Tibial nerve (tissue), 4 donors: Measurements from ENCODE around the gene TNS3. TPM values are rescaled to one million over a fixed set of nuclear protein-coding genes. Genes with fewer than 3 reads are reported as not detected.

ENCODE experiments used
- DNase-seq, 2 donors: peaks; one replicate each; pipeline ENCODE4 v3.0.0-alpha.2; 2019; ENCODE audit warnings: low spot score in 2 of 2
- H3K27ac ChIP-seq, 4 donors: fragments of 200-600 bp; sonication (generic) in 3 of 4; one replicate each; pipeline ENCODE4 v1.5.1; 2017 to 2019; ENCODE audit warnings: mild to moderate bottlenecking in 1 of 4
- H3K27me3 ChIP-seq, 2 donors: fragments of 200-600 bp; sonication (generic) in 1 of 2; one replicate each; pipeline versions ENCODE4 v1.5.1 to v1.6.0; 2017 to 2019
- H3K36me3 ChIP-seq, 3 donors: fragments of 200-600 bp; sonication (generic); one replicate each; pipeline ENCODE4 v1.5.1; 2018 to 2019
- H3K4me1 ChIP-seq, 4 donors: fragments of 200-600 bp; sonication (generic) in 3 of 4; one replicate each; pipeline ENCODE4 v1.5.1; 2017 to 2019
- H3K4me3 ChIP-seq, 4 donors: fragments of 200-600 bp; sonication (generic) in 3 of 4; one replicate each; pipeline ENCODE4 v1.5.1; 2017 to 2019; ENCODE audit warnings: mild to moderate bottlenecking in 1 of 4, moderate library complexity in 1 of 4
- H3K9me3 ChIP-seq, 4 donors: fragments of 200-600 bp; sonication (generic) in 3 of 4; one replicate each; pipeline ENCODE4 v1.5.1; 2017 to 2019
- CTCF ChIP-seq, 5 experiments: fragments of 200-600 bp in 3 of 5; fragments of 450-650 bp in 2 of 5; sonication (generic) in 3 of 5; IDR thresholded peaks; one replicate each; pipeline ENCODE4 v1.5.1; 2016 to 2019; ENCODE audit warnings: antibody characterized with exemption in 5 of 5, mild to moderate bottlenecking in 3 of 5, moderate library complexity in 2 of 5
- EP300 ChIP-seq, 2 donors: sonication (generic); formaldehyde crosslinking; IDR thresholded peaks; one replicate each; pipeline ENCODE4 v1.6.1; 2017; ENCODE audit warnings: antibody characterized with exemption in 2 of 2, mild to moderate bottlenecking in 1 of 2
- POLR2A ChIP-seq, 2 donors: fragments of 450-650 bp; IDR thresholded peaks; one replicate each; pipeline ENCODE4 v1.6.1; 2017; ENCODE audit warnings: antibody characterized with exemption in 2 of 2, mild to moderate bottlenecking in 2 of 2, moderate library complexity in 2 of 2
- WGBS, 2 donors: methylation state at CpG; one replicate each; pipeline ENCODE4 v1.1.5; 2018; 5-methylcytosine and 5-hydroxymethylcytosine counted together
- total RNA-seq, 4 donors: library from RNA; depleted of rRNA; stranded (reverse); fragments of >200 nt; gene quantifications; one replicate each; pipeline ENCODE4 v1.1.0, GENCODE V29; 2016

Gene TNS3
- total RNA-seq, 4 donors from 2014 or later, result 118 to 142 (median 133) TPM

DNA sequence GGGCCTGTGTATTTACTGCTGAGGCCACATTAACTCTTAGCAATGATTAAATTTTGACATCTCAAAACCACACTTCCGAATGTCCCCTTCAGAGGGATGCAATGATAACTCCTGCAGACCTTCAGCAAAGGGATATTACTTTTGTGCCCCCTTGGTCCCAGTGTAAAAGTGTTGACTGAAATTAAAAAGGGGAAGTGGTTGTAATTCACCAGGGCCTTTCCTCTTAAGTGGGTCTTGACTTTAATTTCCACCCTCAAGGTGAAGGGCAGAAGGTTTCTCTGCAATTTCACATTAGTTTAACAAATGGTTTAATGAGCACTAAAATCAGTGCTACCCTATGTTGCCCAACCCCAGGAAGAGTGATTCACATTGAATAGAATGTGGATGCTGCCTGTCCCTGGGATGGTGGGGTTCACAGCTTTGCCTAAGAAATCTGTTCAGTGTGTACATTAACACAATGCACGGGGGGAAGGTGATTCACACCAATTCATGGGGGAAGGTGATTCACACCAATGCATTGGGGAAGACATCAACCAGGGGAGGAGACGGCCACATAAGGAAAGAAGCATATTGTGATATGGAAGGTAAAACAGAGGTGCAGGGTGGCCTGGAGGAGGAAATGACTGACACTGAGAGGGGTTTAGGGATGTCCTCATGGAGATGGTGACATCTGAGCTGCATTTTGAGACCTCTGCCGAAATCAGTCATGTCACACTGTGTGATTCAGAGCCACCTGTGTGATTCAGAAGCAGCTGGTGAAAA lies 19.4 kb upstream of the TNS3 start:
- Histone ChIP-seq H3K4me1 (peaks cover 0 to 51% (median 28%) of the 10 kb centered on the region in 4 donors), H3K27ac (peak overlapping the region in 2 of 4 donors; percentile 53 to 56)
- 64 to 68% methylated on average over 4 of the region's 4 CpGs for WGBS, 2 donors

DNA sequence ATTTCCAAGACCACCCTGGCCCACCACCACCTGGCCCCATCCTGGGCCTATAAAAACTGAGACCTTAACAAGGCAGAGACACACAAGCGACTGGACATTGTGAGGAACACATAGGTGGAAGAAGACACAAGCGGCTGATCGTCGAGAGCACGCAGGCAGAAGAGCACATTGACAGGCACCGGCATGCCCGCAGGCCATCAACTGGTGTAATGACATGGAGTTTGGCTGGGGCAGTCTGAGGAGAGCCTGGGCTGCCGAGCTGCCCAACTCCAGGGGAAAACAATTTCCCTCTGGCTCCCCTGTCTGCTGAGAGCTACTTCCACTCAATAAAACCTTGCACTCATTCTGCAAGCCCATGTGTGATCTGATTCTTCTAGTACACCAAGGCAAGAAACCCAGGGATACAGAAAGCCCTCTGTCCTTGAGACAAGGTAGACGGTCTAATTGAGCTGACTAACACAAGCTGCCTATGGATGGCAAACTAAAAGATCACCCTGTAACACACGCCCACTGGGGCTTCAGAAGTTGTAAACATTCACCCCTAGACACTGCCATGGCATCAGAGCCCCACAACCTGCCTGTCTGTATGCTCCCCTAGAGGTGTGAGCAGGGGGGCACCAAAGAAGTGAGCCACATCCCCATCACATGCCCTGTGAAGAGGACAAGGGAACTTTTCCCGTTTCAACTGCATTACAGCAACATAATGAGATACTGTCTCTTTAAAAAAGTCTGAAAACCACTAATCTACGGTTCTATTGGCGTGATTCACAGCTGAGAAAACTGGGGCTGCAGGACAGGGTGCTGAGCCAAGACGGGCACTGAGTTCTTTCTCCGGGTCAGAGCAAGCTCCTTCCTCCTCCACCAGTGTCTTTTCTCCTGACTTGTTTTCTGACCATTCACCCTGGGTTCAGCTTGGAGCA lies 18.5 kb upstream of the TNS3 start:
- Histone ChIP-seq H3K27ac (peak overlapping the region in 2 of 4 donors; percentile 53 to 56), H3K4me1 (peaks cover 0 to 43% (median 28%) of the 10 kb centered on the region in 4 donors), H3K4me3 (no peak overlapping the region), H3K27me3 (no peaks in the 10 kb centered on the region), H3K36me3 (no peaks in the 10 kb centered on the region), H3K9me3 (peaks cover 0 to 20% (median 0%) of the 10 kb centered on the region in 4 donors)
- peak in 1 of 2 donors; percentile 35 for TF ChIP-seq EP300 (IDR thresholded peaks at IDR 0.05)
- TF ChIP-seq POLR2A (IDR thresholded peaks at IDR 0.05), result no peak
- WGBS, 2 donors, result 60 to 61% methylated on average over 15 of the region's 15 CpGs
- no peak for DNase-seq

More for the DNA sequence above, 19.4 kb upstream of the TNS3 start:
- Histone ChIP-seq H3K4me3 (no peak overlapping the region), H3K27me3 (no peaks in the 10 kb centered on the region), H3K36me3 (no peaks in the 10 kb centered on the region), H3K9me3 (peaks cover 0 to 19% (median 0%) of the 10 kb centered on the region in 4 donors)
- no peak for TF ChIP-seq POLR2A (IDR thresholded peaks at IDR 0.05)
- no peak for TF ChIP-seq CTCF (IDR thresholded peaks at IDR 0.05)
- TF ChIP-seq EP300 (IDR thresholded peaks at IDR 0.05), result no peak
- DNase-seq, result no peak

DNA sequence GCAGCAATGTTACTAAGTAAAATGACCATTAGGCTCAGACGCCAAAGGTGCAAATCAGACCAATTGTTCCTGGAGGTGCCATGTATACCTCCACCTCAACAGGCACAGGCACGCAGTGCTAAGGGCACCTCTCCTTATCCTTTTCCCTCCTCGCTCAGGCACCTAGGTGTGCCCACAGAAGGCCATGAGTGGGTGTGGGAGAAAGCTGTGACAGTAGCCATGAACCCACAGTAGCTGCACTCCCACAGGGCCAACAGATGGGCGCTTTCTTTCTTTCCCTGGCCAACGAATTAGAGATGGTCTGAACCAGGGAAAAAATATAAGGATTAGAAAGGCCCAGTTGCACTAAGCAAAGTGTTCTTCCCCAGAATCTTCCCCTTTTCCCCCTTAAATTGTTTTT lies 15.5 kb upstream of the TNS3 start:
- no peak overlapping the region for H3K27ac ChIP-seq
- H3K36me3 ChIP-seq, result no peaks in the 10 kb centered on the region
- no peak for DNase-seq
- WGBS, 2 donors, result 92 to 97% methylated on average over 5 of the region's 5 CpGs
- no peak overlapping the region for H3K4me3 ChIP-seq
- peaks cover 0 to 28% (median 17%) of the 10 kb centered on the region in 4 donors for H3K4me1 ChIP-seq
- H3K27me3 ChIP-seq, result no peaks in the 10 kb centered on the region
- TF ChIP-seq EP300 (IDR thresholded peaks at IDR 0.05) (no peak), CTCF (IDR thresholded peaks at IDR 0.05) (no peak), POLR2A (IDR thresholded peaks at IDR 0.05) (no peak)
- H3K9me3 ChIP-seq, result peaks cover 0 to 20% (median 0%) of the 10 kb centered on the region in 4 donors

DNA sequence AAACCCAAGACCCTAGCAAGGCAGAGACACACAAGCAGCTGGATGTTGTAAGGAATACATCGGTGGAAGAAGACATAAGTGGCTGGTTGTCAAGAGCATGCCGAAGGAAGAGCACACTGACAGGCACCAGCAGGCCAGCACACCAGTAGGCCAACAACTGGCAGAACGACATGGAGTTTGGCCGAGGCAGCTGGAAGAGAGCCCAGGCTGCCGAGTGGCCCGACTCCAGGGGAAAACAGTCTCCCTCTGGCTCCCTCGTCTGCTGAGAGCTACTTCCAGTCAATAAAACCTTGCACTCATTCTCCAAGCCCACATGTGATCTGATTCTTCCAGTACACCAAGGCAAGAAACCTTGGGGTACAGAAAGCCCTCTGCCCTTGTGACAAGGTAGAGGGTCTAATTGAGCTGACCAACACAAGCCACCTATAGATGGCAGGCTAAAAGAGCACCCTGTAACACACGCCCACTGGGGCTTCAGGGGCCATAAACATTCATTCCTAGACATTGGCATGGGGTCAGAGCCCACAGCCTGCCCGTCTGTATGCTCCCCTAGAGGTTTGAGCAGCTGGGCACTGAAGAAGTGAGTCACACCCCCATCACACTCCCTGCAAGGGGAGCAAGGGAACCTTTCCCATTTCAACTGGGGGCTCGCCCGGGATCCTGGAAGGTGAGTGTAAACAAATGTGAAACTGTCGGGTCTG lies 14.7 kb upstream of the TNS3 start:
- no peak for TF ChIP-seq POLR2A (IDR thresholded peaks at IDR 0.05)
- TF ChIP-seq CTCF (IDR thresholded peaks at IDR 0.05), result no peak
- no peak for TF ChIP-seq EP300 (IDR thresholded peaks at IDR 0.05)
- Histone ChIP-seq H3K27ac (no peak overlapping the region), H3K36me3 (no peaks in the 10 kb centered on the region), H3K27me3 (no peaks in the 10 kb centered on the region), H3K4me3 (no peak overlapping the region), H3K4me1 (peaks cover 0 to 31% (median 17%) of the 10 kb centered on the region in 4 donors), H3K9me3 (peaks cover 0 to 20% (median 0%) of the 10 kb centered on the region in 4 donors)
- DNase-seq, result no peak
- 68 to 78% methylated on average over 12 of the region's 12 CpGs for WGBS, 2 donors

- Histone ChIP-seq H3K9me3 (peaks cover 0 to 20% (median 0%) of the 10 kb centered on the region in 4 donors), H3K27ac (no peak overlapping the region), H3K4me3 (no peak overlapping the region), H3K27me3 (no peaks in the 10 kb centered on the region), H3K4me1 (peaks cover 0 to 14% (median 6%) of the 10 kb centered on the region in 4 donors), H3K36me3 (no peaks in the 10 kb centered on the region)
- TF ChIP-seq CTCF (IDR thresholded peaks at IDR 0.05) (no peak), POLR2A (IDR thresholded peaks at IDR 0.05) (no peak), EP300 (IDR thresholded peaks at IDR 0.05) (no peak)
- DNase-seq, result no peak
- 76 to 78% methylated on average over 3 of the region's 3 CpGs for WGBS, 2 donors
These were observed 12.5 kb upstream of the TNS3 start for GRCh38 chr7:47594406-47594805.
